ENCODE measurements around the gene PTOV1. TPM values are rescaled to one million over a fixed set of nuclear protein-coding genes. Genes with fewer than 3 reads are reported as not detected.

Gene PTOV1
- total RNA-seq, 1 experiment from 2014 or later = 296 TPM

GRCh38 chr19:49857838-49858087, 6.8 kb downstream of the PTOV1 start:
- POLR2A ChIA-PET = interaction anchor here (0.6 to 2.4 kb wide), 4 partner anchors 7 to 12 kb away, joined by 3 to 7 read pairs (median 4); partner anchors contain the start of gene PNKP

GRCh38 chr19:49858088-49858985, 7.4 kb downstream of the PTOV1 start:
- peaks cover 23% of the 10 kb centered on the region for H3K36me3 Mint-ChIP-seq
- peaks cover 14% of the 10 kb centered on the region for H3K4me1 Mint-ChIP-seq
- no peaks in the 10 kb centered on the region; the same call in 1 of the 2 replicates for H3K27me3 Mint-ChIP-seq (ENCODE audit: low read depth)
- H3K27ac Mint-ChIP-seq = no peak overlapping the region
- H3K4me3 Mint-ChIP-seq = no peak overlapping the region
- CTCF ChIA-PET = interaction anchor here (0.6 to 2.1 kb wide), 3 partner anchors 8 to 45 kb away, joined by 3 to 6 read pairs (median 5); partner anchors contain the start of gene FUZ
- no peaks in the 10 kb centered on the region for H3K9me3 Mint-ChIP-seq
- POLR2A ChIA-PET = interaction anchor here (0.5 to 2.4 kb wide), 5 partner anchors 8 to 365 kb away, joined by 3 to 7 read pairs (median 4); partner anchors contain the start of gene PNKP
- no peak for ATAC-seq
- no peak for DNase-seq (ENCODE audit: low spot score)
- TF ChIP-seq NFE2L1 (CRISPR knock-in tag; IDR thresholded peaks at IDR 0.05) (no peak), CREM (CRISPR knock-in tag; IDR thresholded peaks at IDR 0.05) (0 out of 2 replicates have a peak, but pooled peaks have one; percentile 8), ZNF281 (CRISPR knock-in tag; IDR thresholded peaks at IDR 0.05) (0 out of 2 replicates have a peak, but pooled peaks have one; percentile 22), ZBTB21 (CRISPR knock-in tag; IDR thresholded peaks at IDR 0.05; ENCODE audit: borderline replicate concordance) (no peak), ZNF219 (CRISPR knock-in tag; IDR thresholded peaks at IDR 0.05; ENCODE audit: borderline replicate concordance) (no peak), ZNF671 (CRISPR knock-in tag; IDR thresholded peaks at IDR 0.05) (peak; percentile 52; the same call in 1 of the 2 replicates), MLX (CRISPR knock-in tag; IDR thresholded peaks at IDR 0.05) (0 out of 2 replicates have a peak, but pooled peaks have one; percentile 21)

More at GRCh38 chr19:49857838-49858087, 6.8 kb downstream of the PTOV1 start:
- Mint-ChIP-seq H3K4me3 (no peak overlapping the region), H3K27me3 (ENCODE audit: low read depth) (no peaks in the 10 kb centered on the region; the same call in 1 of the 2 replicates), H3K4me1 (peaks cover 15% of the 10 kb centered on the region), H3K27ac (peak overlapping the region; percentile 19; the same call in 1 of the 2 replicates), H3K9me3 (no peaks in the 10 kb centered on the region), H3K36me3 (peaks cover 20% of the 10 kb centered on the region)
- TF ChIP-seq ZNF263 (CRISPR knock-in tag; IDR thresholded peaks at IDR 0.05; ENCODE audit: low read depth) (no peak), CREM (CRISPR knock-in tag; IDR thresholded peaks at IDR 0.05) (0 out of 2 replicates have a peak, but pooled peaks have one; percentile 15), ESRRA (CRISPR knock-in tag; IDR thresholded peaks at IDR 0.05; ENCODE audit: borderline replicate concordance) (no peak), OVOL2 (CRISPR knock-in tag; IDR thresholded peaks at IDR 0.05; ENCODE audit: borderline replicate concordance) (no peak), PRRX2 (CRISPR knock-in tag; IDR thresholded peaks at IDR 0.05) (no peak), ZBTB43 (CRISPR knock-in tag; IDR thresholded peaks at IDR 0.05) (no peak), E2F4 (CRISPR knock-in tag; IDR thresholded peaks at IDR 0.05; ENCODE audit: borderline replicate concordance, low read depth) (no peak), HMGXB4 (CRISPR knock-in tag; IDR thresholded peaks at IDR 0.05) (no peak), ZNF416 (CRISPR knock-in tag; IDR thresholded peaks at IDR 0.05) (no peak)
- ATAC-seq = no peak
- CTCF ChIA-PET = interaction anchor here (1.0 to 2.1 kb wide), 2 partner anchors 9 to 45 kb away, joined by 5 to 6 read pairs; partner anchors contain the start of gene FUZ
- DNase-seq (ENCODE audit: low spot score) = no peak

Measured in WTC11 (cell line).